HepG2 (cell line): ENCODE data around the gene DENND5A. TPM values are rescaled to one million over a fixed set of nuclear protein-coding genes. Genes with fewer than 3 reads are reported as not detected.

Source experiments
- ATAC-seq: fragments of 200-7000 bp; cut with Tn5 transposase; 3 replicates; pipeline ENCODE4 v1.9.1; 2020; ENCODE audit warnings: mild to moderate bottlenecking, moderate library complexity
- BruUV-seq: library from RNA; stranded (reverse); fragments of 400-500 nt; replicated peaks from 2 replicates; lab custom pipeline; 2021; lab: Mats Ljungman, UMichigan
- CTCF ChIA-PET: fragments of 300-600 bp; formaldehyde crosslinking; extraction: SDS; loops from one replicate; lab custom pipeline; 2021; ENCODE audit warnings: low total read pairs, inconsistent platforms, low intra/inter-chr PET ratio; lab: Yijun Ruan, JAX
- POLR2A ChIA-PET: fragments of 350-600 bp; sonication (Branson Sonifier 250); formaldehyde crosslinking; loops from one replicate; lab custom pipeline; 2020; ENCODE audit warnings: antibody characterized with exemption, inconsistent platforms; lab: Yijun Ruan, JAX
- DNase-seq: peaks from one replicate; pipeline ENCODE4 v3.0.0-alpha.2; 2015; ENCODE audit warnings: low spot score
- FAIRE-seq: peaks from 3 replicates; lab custom pipeline; 2011; peaks lifted over from hg19 to GRCh38; lab: Jason Lieb, UNC
- H2AFZ ChIP-seq: one replicate; pipeline ENCODE4 v1.6.1; 2011; ENCODE audit warnings: low read length, inconsistent platforms
- H3K27ac ChIP-seq: fragments of 300-600 bp; 3 replicates; pipeline ENCODE4 v1.8.0; 2011; ENCODE audit warnings: mixed run types, mild to moderate bottlenecking, mixed read lengths, low read length, inconsistent platforms; ENCODE audit not compliant: insufficient read depth; ENCODE audit errors: extremely low read length
- H3K27me3 ChIP-seq, 2 experiments: fragments of 200-600 bp in 1 of 2; 2 replicates in 1 of 2; 3 replicates in 1 of 2; pipeline versions ENCODE4 v1.6.0 to v1.8.0; 2011; ENCODE audit warnings: low read length in 2 of 2, mild to moderate bottlenecking in 2 of 2, moderate library complexity in 2 of 2, inconsistent platforms in 1 of 2; ENCODE audit not compliant: insufficient read depth in 2 of 2, control insufficient read depth in 1 of 2
- H3K36me3 ChIP-seq, 2 experiments: fragments of 200-600 bp in 1 of 2; replicated peaks in 1 of 2; 2 replicates in 1 of 2; 3 replicates in 1 of 2; pipeline versions ENCODE4 v1.5.1 to v1.8.0; 2011; ENCODE audit warnings: low read length in 2 of 2, inconsistent platforms in 1 of 2; ENCODE audit not compliant: insufficient read depth in 2 of 2, control insufficient read depth in 1 of 2
- H3K4me1 ChIP-seq: 2 replicates; pipeline ENCODE4 v1.5.1; 2012; ENCODE audit warnings: low read length, inconsistent platforms; ENCODE audit not compliant: insufficient read depth
- H3K4me2 ChIP-seq: 2 replicates; pipeline ENCODE4 v1.6.0; 2011; ENCODE audit warnings: low read depth, low read length, inconsistent platforms
- H3K4me3 ChIP-seq, 3 experiments: fragments of 200-600 bp in 1 of 3; sonication (generic), shearing (Covaris generic) in 1 of 3; replicated peaks in 1 of 3; 2 replicates each; pipeline ENCODE4 v1.5.1; 2011 to 2016; ENCODE audit warnings: low read length in 3 of 3, inconsistent platforms in 2 of 3, low read depth in 2 of 3, mild to moderate bottlenecking in 2 of 3, control low read depth in 1 of 3, mixed read lengths in 1 of 3; ENCODE audit not compliant: insufficient read depth in 1 of 3
- H3K79me2 ChIP-seq: one replicate; pipeline ENCODE4 v1.6.1; 2011; ENCODE audit warnings: low read length, inconsistent platforms; ENCODE audit not compliant: insufficient read depth
- H3K9ac ChIP-seq: 2 replicates; pipeline ENCODE4 v1.6.0; 2011; ENCODE audit warnings: mild to moderate bottlenecking, low read depth, low read length, inconsistent platforms; ENCODE audit not compliant: insufficient read depth
- H3K9me3 ChIP-seq: 2 replicates; pipeline ENCODE4 v1.5.1; 2012; ENCODE audit warnings: mild to moderate bottlenecking, low read length
- H4K20me1 ChIP-seq: 2 replicates; pipeline ENCODE4 v1.6.0; 2011; ENCODE audit warnings: inconsistent platforms, mild to moderate bottlenecking, low read length, moderate library complexity; ENCODE audit not compliant: insufficient read depth
- BORCS8-MEF2B ChIP-seq: sonication (generic); formaldehyde crosslinking; IDR thresholded peaks from 2 replicates; pipeline ENCODE4 v1.8.0; 2022; ENCODE audit warnings: mild to moderate bottlenecking, missing genetic modification reagents
- DMAP1 ChIP-seq: IDR thresholded peaks from 2 replicates; pipeline ENCODE4 v1.6.1; 2016
- FOXO4 ChIP-seq: sonication (generic); formaldehyde crosslinking; conservative IDR thresholded peaks from 2 replicates; pipeline ENCODE4 v1.8.1; 2023; ENCODE audit warnings: missing genetic modification reagents
- KDM3A ChIP-seq: IDR thresholded peaks from 2 replicates; pipeline ENCODE4 v1.6.1; 2018; ENCODE audit warnings: low read depth, missing compliant biosample characterization
- KDM5A ChIP-seq: fragments of 200-600 bp; sonication (generic); IDR thresholded peaks from 2 replicates; pipeline ENCODE4 v1.7.0; 2018; ENCODE audit warnings: antibody characterized with exemption, mild to moderate bottlenecking, low read length, borderline replicate concordance
- LCORL ChIP-seq, 2 experiments: fragments of 450-650 bp in 1 of 2; sonication (generic) in 1 of 2; formaldehyde crosslinking in 1 of 2; IDR thresholded peaks; 2 replicates each; pipeline versions ENCODE4 v1.5.0 to v1.6.1; 2017 to 2020; ENCODE audit warnings: antibody characterized with exemption in 1 of 2, missing genetic modification reagents in 1 of 2
- RBM22 ChIP-seq: fragments of 200-400 bp; formaldehyde crosslinking; optimal IDR thresholded peaks from 2 replicates; pipeline ENCODE3; 2017; ENCODE audit warnings: mild to moderate bottlenecking, low read length, moderate library complexity
- RFXAP ChIP-seq: sonication (generic); formaldehyde crosslinking; IDR thresholded peaks from 2 replicates; pipeline ENCODE4 v1.4.0; 2020; ENCODE audit warnings: missing genetic modification reagents, borderline replicate concordance
- STAT5B ChIP-seq: sonication (generic); formaldehyde crosslinking; IDR thresholded peaks from 2 replicates; pipeline ENCODE4 v1.4.0; 2020; ENCODE audit warnings: missing genetic modification reagents
- ZBTB14 ChIP-seq: sonication (generic); formaldehyde crosslinking; IDR thresholded peaks from 2 replicates; pipeline ENCODE4 v1.4.0; 2020; ENCODE audit warnings: missing genetic modification reagents
- ZFYVE20 ChIP-seq: sonication (generic); formaldehyde crosslinking; IDR thresholded peaks from 2 replicates; pipeline ENCODE4 v1.8.0; 2023; ENCODE audit warnings: low read depth, mild to moderate bottlenecking, moderate library complexity, missing genetic modification reagents, borderline replicate concordance
- ZHX1 ChIP-seq: sonication (generic); formaldehyde crosslinking; IDR thresholded peaks from 2 replicates; pipeline ENCODE4 v1.8.1; 2022; ENCODE audit warnings: low read depth, mild to moderate bottlenecking, missing genetic modification reagents
- ZNF224 ChIP-seq: sonication (generic); formaldehyde crosslinking; IDR thresholded peaks from 2 replicates; pipeline ENCODE4 v1.5.0; 2020; ENCODE audit warnings: mild to moderate bottlenecking, missing genetic modification reagents
- ZNF225 ChIP-seq: sonication (generic); formaldehyde crosslinking; IDR thresholded peaks from 2 replicates; pipeline ENCODE4 v1.4.0; 2020; ENCODE audit warnings: mild to moderate bottlenecking, missing genetic modification reagents
- ZNF710 ChIP-seq: sonication (generic); formaldehyde crosslinking; IDR thresholded peaks from 2 replicates; pipeline ENCODE4 v1.5.0; 2020; ENCODE audit warnings: mild to moderate bottlenecking, missing genetic modification reagents, borderline replicate concordance
- WGBS: methylation state at CpG from one replicate; pipeline ENCODE4 v1.1.6; 2017; ENCODE audit warnings: low lambda C conversion rate; 5-methylcytosine and 5-hydroxymethylcytosine counted together
- in situ Hi-C: cut with HindIII; loops from 2 replicates; pipeline ENCODE4 v1.10.0; 2017; ENCODE audit warnings: low pct_unique_long_range_greater_than_20kb; ENCODE audit not compliant: extremely low pct_ligation_motif_present
- intact Hi-C: fragments of 100-400 bp; cut with micrococcal nuclease; formaldehyde crosslinking; loops from one replicate; pipeline ENCODE4 v1.10.0; 2022; ENCODE audit not compliant: unreplicated experiment
- polyA plus RNA-seq, 8 experiments: library from polyadenylated mRNA; depleted of rRNA in 3 of 8; stranded (reverse) in 7 of 8; unstranded in 1 of 8; fragments of >200 nt; fragmentation: Illumina TruSeq in 4 of 8; extraction: Trizol in 4 of 8; gene quantifications; 2 replicates each; pipeline versions ENCODE4 v1.2.1 to v1.2.3, GENCODE V29; 2011 to 2016; ENCODE audit warnings: low read depth in 4 of 8, missing spikeins in 1 of 8, mixed read lengths in 1 of 8; ENCODE audit not compliant: insufficient read depth in 1 of 8
- total RNA-seq, 5 experiments: library from RNA; depleted of rRNA; stranded (reverse); fragments of >200 nt; fragmentation: Illumina TruSeq; extraction: Trizol; gene quantifications; 2 replicates each; pipeline ENCODE4 v1.2.3, GENCODE V29; 2016; ENCODE audit warnings: low read depth in 1 of 5

Gene DENND5A
- total and polyA plus RNA-seq, 2 of the 13 experiments (the other 11 are each of a cell fraction or from before 2014, with no cell fraction given): 63.3 to 145 TPM

GRCh38 chr11:9150926-9151325, 114.2 kb downstream of the DENND5A start:
- no peak for TF ChIP-seq FOXO4 (CRISPR knock-in tag)
- TF ChIP-seq ZBTB14 (CRISPR knock-in tag): no peak
- no peak for TF ChIP-seq KDM3A (CRISPR knock-in tag)
- no peak for TF ChIP-seq LCORL (IDR thresholded peaks at IDR 0.05)
- no peak for TF ChIP-seq LCORL (CRISPR knock-in tag; IDR thresholded peaks at IDR 0.05)
- no peak for TF ChIP-seq BORCS8-MEF2B (CRISPR knock-in tag)
- no peak for TF ChIP-seq ZNF710 (CRISPR knock-in tag)
- TF ChIP-seq ZFYVE20: no peak
- no peak for TF ChIP-seq ZNF224 (CRISPR knock-in tag)
- TF ChIP-seq RFXAP: no peak
- no peak for TF ChIP-seq STAT5B (CRISPR knock-in tag)
- TF ChIP-seq DMAP1 (CRISPR knock-in tag): no peak
- no peak for TF ChIP-seq KDM5A
- no peak for TF ChIP-seq ZNF225
- no peak for TF ChIP-seq ZHX1
- no peak for TF ChIP-seq RBM22
- H3K27me3 ChIP-seq: no peaks in the 10 kb centered on the region
- FAIRE-seq (no peak), DNase-seq (no peak), ATAC-seq (no peak)
- H3K4me1 ChIP-seq: no peaks in the 10 kb centered on the region
- no peaks in the 10 kb centered on the region for H3K79me2 ChIP-seq
- intact Hi-C loops: no loop called here
- H4K20me1 ChIP-seq: no peaks in the 10 kb centered on the region
- no peak overlapping the region for H3K4me2 ChIP-seq
- BruUV-seq: no TSS peak
- in situ Hi-C loops: loop anchor here (25.0 kb wide), 1 partner anchor 336 kb away; no protein-coding TSS in a partner anchor
- WGBS: 97% methylated on average over 1 of the region's 1 CpG
- no peak overlapping the region for H3K9ac ChIP-seq
- no peak overlapping the region for H2AFZ ChIP-seq
- ChIA-PET CTCF (no interaction called here), POLR2A (no interaction called here)
- H3K4me3 ChIP-seq: no peak overlapping the region
- no peak overlapping the region for H3K27ac ChIP-seq
- no peaks in the 10 kb centered on the region for H3K9me3 ChIP-seq
- peaks cover 27 to 60% of the 10 kb centered on the region in 2 experiments for H3K36me3 ChIP-seq
